ENCODE results near the gene PPIE. TPM values are rescaled to one million over a fixed set of nuclear protein-coding genes. Genes with fewer than 3 reads are reported as not detected.

The PPIE gene
- total RNA-seq, 5 donors from 2014 or later (not counting 1 experiment from before 2014, with no cell fraction given), result 50.8 to 72.6 (median 58.7) TPM

- POLR2A ChIA-PET, result interaction anchor here in 1 of 2 donors (0.6 kb wide), 1 partner anchor 9 kb away, joined by 13 read pairs; no protein-coding TSS in a partner anchor
- Histone ChIP-seq H3K4me3 (ENCODE audit: control insufficient read depth in 1 of 2, extremely low read depth in 1 of 2, low read length in 1 of 2) (no peak overlapping the region), H3K36me3 (ENCODE audit: control insufficient read depth in 2 of 2, extremely low read depth in 1 of 2, insufficient read depth in 1 of 2, low read length in 1 of 2) (no peaks in the 10 kb centered on the region), H3K9me3 (no peaks in the 10 kb centered on the region), H3K4me1 (ENCODE audit: control insufficient read depth in 1 of 2, extremely low read depth in 1 of 2, insufficient read depth in 2 of 2, low read length in 2 of 2) (no peaks in the 10 kb centered on the region), H3K27me3 (replicated peaks in 1 of 2; ENCODE audit: control insufficient read depth in 2 of 2, extremely low read depth in 1 of 2, insufficient read depth in 2 of 2, low read length in 1 of 2) (peaks cover 15 to 16% of the 10 kb centered on the region in 2 experiments), H3K27ac (ENCODE audit: low read length) (no peak overlapping the region)
- no peaks in the 10 kb centered on the region for H3K9me3 Mint-ChIP-seq
- peaks cover 35% of the 10 kb centered on the region in 2 donors for H3K27me3 Mint-ChIP-seq
- H3K4me1 Mint-ChIP-seq, result peaks cover 0 to 4% (median 2%) of the 10 kb centered on the region in 3 donors
- CTCF ChIA-PET, result interaction anchor here in 1 of 2 donors (0.9 kb wide), 1 partner anchor 116 kb away, joined by 8 read pairs; no protein-coding TSS in a partner anchor
- no peak for DNase-seq
- WGBS (ENCODE audit: insufficient coverage), result no CpG with 5 or more reads among the region's 2 CpGs
- no peak for ATAC-seq (replicated peaks in 1 of 4)
- H3K27ac Mint-ChIP-seq, result no peak overlapping the region
- H3K4me3 Mint-ChIP-seq, result no peak overlapping the region
- no peaks in the 10 kb centered on the region for H3K36me3 Mint-ChIP-seq
Measured at GRCh38 chr1:39722495-39722894, 16.2 kb upstream of the PPIE start.

DNA sequence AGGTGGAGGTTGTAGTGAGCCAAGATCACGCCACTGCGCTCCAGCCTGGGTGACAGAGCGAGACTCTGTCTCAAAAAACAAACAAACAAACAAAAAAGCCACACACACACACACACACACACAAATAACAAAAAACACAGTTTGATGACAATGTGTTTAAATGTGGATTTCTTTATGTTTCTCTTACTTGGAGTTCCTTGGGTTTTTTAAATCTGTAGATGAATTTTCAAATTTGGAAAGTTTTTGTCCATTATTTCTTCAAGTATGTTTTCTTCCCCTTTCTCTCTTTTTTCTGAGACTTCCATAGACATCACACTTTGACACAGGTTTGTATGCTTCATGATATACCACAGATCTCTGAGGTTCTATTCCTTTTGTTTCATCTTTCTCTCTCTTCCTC, 12.1 kb upstream of the PPIE start:
- no peaks in the 10 kb centered on the region for H3K9me3 Mint-ChIP-seq

GRCh38 chr1:39727221-39727931, 11.3 kb upstream of the PPIE start:
- Mint-ChIP-seq H3K27ac (no peak overlapping the region), H3K9me3 (no peaks in the 10 kb centered on the region), H3K4me3 (no peak overlapping the region), H3K27me3 (peaks cover 61% of the 10 kb centered on the region in 2 donors), H3K36me3 (no peaks in the 10 kb centered on the region), H3K4me1 (peaks cover 5 to 6% (median 5%) of the 10 kb centered on the region in 3 donors)
- DNase-seq (no peak), ATAC-seq (replicated peaks in 1 of 4) (no peak)
- H3K36me3 ChIP-seq (ENCODE audit: control insufficient read depth in 2 of 2, extremely low read depth in 1 of 2, insufficient read depth in 1 of 2, low read length in 1 of 2), result no peaks in the 10 kb centered on the region
- no peak overlapping the region for H3K27ac ChIP-seq (ENCODE audit: low read length)
- peaks cover 18 to 33% of the 10 kb centered on the region in 2 experiments for H3K27me3 ChIP-seq (replicated peaks in 1 of 2; ENCODE audit: control insufficient read depth in 2 of 2, extremely low read depth in 1 of 2, insufficient read depth in 2 of 2, low read length in 1 of 2)
- POLR2A ChIA-PET, result interaction anchor here in 1 of 2 donors (0.6 kb wide), 2 partner anchors 79 to 147 kb away, joined by 3 to 8 read pairs; no protein-coding TSS in a partner anchor
- no peaks in the 10 kb centered on the region for H3K4me1 ChIP-seq (ENCODE audit: control insufficient read depth in 1 of 2, extremely low read depth in 1 of 2, insufficient read depth in 2 of 2, low read length in 2 of 2)
- H3K4me3 ChIP-seq (ENCODE audit: control insufficient read depth in 1 of 2, extremely low read depth in 1 of 2, low read length in 1 of 2), result no peak overlapping the region
- WGBS (ENCODE audit: insufficient coverage), result 36% methylated on average over 5 of the region's 10 CpGs
- CTCF ChIA-PET, result interaction anchor here in 1 of 2 donors (1.0 kb wide), 1 partner anchor 70 kb away, joined by 3 read pairs; no protein-coding TSS in a partner anchor
- H3K9me3 ChIP-seq, result no peaks in the 10 kb centered on the region

More for the DNA sequence above, 12.1 kb upstream of the PPIE start:
- ChIA-PET POLR2A (no interaction called here), CTCF (interaction anchor here in 1 of 2 donors (1.0 kb wide), 1 partner anchor 69 kb away, joined by 3 read pairs; no protein-coding TSS in a partner anchor)
- H3K36me3 Mint-ChIP-seq, result no peaks in the 10 kb centered on the region
- H3K4me1 Mint-ChIP-seq, result peaks cover 5 to 6% (median 5%) of the 10 kb centered on the region in 3 donors
- no peak overlapping the region for H3K27ac Mint-ChIP-seq
- no peak overlapping the region for H3K4me3 Mint-ChIP-seq
- no peak overlapping the region for H3K27ac ChIP-seq (ENCODE audit: low read length)
- H3K36me3 ChIP-seq (ENCODE audit: control insufficient read depth in 2 of 2, extremely low read depth in 1 of 2, insufficient read depth in 1 of 2, low read length in 1 of 2), result no peaks in the 10 kb centered on the region
- no peak for DNase-seq
- WGBS (ENCODE audit: insufficient coverage), result no CpG with 5 or more reads among the region's 3 CpGs
- H3K27me3 ChIP-seq (replicated peaks in 1 of 2; ENCODE audit: control insufficient read depth in 2 of 2, extremely low read depth in 1 of 2, insufficient read depth in 2 of 2, low read length in 1 of 2), result peaks cover 22 to 31% of the 10 kb centered on the region in 2 experiments
- no peaks in the 10 kb centered on the region for H3K9me3 ChIP-seq
- H3K27me3 Mint-ChIP-seq, result peaks cover 59 to 64% of the 10 kb centered on the region in 2 donors
- no peaks in the 10 kb centered on the region for H3K4me1 ChIP-seq (ENCODE audit: control insufficient read depth in 1 of 2, extremely low read depth in 1 of 2, insufficient read depth in 2 of 2, low read length in 2 of 2)
- H3K4me3 ChIP-seq (ENCODE audit: control insufficient read depth in 1 of 2, extremely low read depth in 1 of 2, low read length in 1 of 2), result no peak overlapping the region
- ATAC-seq (replicated peaks in 1 of 4), result no peak

GRCh38 chr1:39727932-39728317, 10.8 kb upstream of the PPIE start:
- ChIA-PET CTCF (interaction anchor here in 1 of 2 donors (0.9 kb wide), 1 partner anchor 13 kb away, joined by 3 read pairs; no protein-coding TSS in a partner anchor), POLR2A (interaction anchor here in 1 of 2 donors (0.6 kb wide), 1 partner anchor 148 kb away, joined by 3 read pairs; no protein-coding TSS in a partner anchor)
- Histone ChIP-seq H3K27me3 (replicated peaks in 1 of 2; ENCODE audit: control insufficient read depth in 2 of 2, extremely low read depth in 1 of 2, insufficient read depth in 2 of 2, low read length in 1 of 2) (peaks cover 19 to 37% of the 10 kb centered on the region in 2 experiments), H3K36me3 (ENCODE audit: control insufficient read depth in 2 of 2, extremely low read depth in 1 of 2, insufficient read depth in 1 of 2, low read length in 1 of 2) (no peaks in the 10 kb centered on the region), H3K9me3 (no peaks in the 10 kb centered on the region), H3K4me3 (ENCODE audit: control insufficient read depth in 1 of 2, extremely low read depth in 1 of 2, low read length in 1 of 2) (no peak overlapping the region), H3K27ac (ENCODE audit: low read length) (no peak overlapping the region), H3K4me1 (ENCODE audit: control insufficient read depth in 1 of 2, extremely low read depth in 1 of 2, insufficient read depth in 2 of 2, low read length in 2 of 2) (no peaks in the 10 kb centered on the region)
- Mint-ChIP-seq H3K9me3 (no peaks in the 10 kb centered on the region), H3K27me3 (peaks cover 61 to 66% of the 10 kb centered on the region in 2 donors), H3K4me3 (no peak overlapping the region), H3K36me3 (no peaks in the 10 kb centered on the region), H3K4me1 (peaks cover 5 to 6% (median 5%) of the 10 kb centered on the region in 3 donors), H3K27ac (peak overlapping the region in 1 of 2 donors; percentile 23)
- WGBS (ENCODE audit: insufficient coverage), result 82% methylated on average over 7 of the region's 14 CpGs
- DNase-seq, result no peak
- ATAC-seq (replicated peaks in 1 of 4), result no peak

DNA sequence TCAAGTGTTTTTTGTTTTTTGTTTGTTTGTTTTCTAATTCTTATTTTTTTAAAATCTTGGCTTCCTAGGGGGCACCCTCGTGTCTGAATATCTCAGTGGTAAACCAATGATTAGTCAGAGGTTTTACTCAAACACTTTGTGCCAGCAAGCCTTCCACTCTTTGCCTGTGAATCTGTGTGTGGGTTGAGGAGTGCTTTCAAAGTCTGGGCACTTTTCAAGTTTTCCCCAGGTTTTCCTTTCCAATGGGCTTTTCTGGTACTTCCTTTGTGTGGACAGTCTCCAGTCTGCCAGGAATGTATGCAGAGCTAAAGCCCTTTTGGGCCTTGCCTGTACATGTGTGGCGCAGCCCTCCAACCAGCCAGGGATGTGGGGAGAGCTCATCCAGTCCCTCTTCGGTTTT, 9.7 kb upstream of the PPIE start:
- Mint-ChIP-seq H3K4me3 (no peak overlapping the region), H3K36me3 (no peaks in the 10 kb centered on the region), H3K4me1 (peaks cover 5 to 6% (median 5%) of the 10 kb centered on the region in 3 donors), H3K27me3 (peaks cover 68 to 75% of the 10 kb centered on the region in 2 donors), H3K27ac (peak overlapping the region in 1 of 2 donors; percentile 66), H3K9me3 (no peaks in the 10 kb centered on the region)
- WGBS (ENCODE audit: insufficient coverage), result 83% methylated on average over 2 of the region's 3 CpGs
- CTCF ChIA-PET, result interaction anchor here in 1 of 2 donors (0.9 kb wide), 1 partner anchor 12 kb away, joined by 3 read pairs; no protein-coding TSS in a partner anchor
- no peaks in the 10 kb centered on the region for H3K4me1 ChIP-seq (ENCODE audit: control insufficient read depth in 1 of 2, extremely low read depth in 1 of 2, insufficient read depth in 2 of 2, low read length in 2 of 2)
- no peak for ATAC-seq (replicated peaks in 1 of 4)
- peaks cover 28 to 44% of the 10 kb centered on the region in 2 experiments for H3K27me3 ChIP-seq (replicated peaks in 1 of 2; ENCODE audit: control insufficient read depth in 2 of 2, extremely low read depth in 1 of 2, insufficient read depth in 2 of 2, low read length in 1 of 2)
- H3K27ac ChIP-seq (ENCODE audit: low read length), result no peak overlapping the region
- POLR2A ChIA-PET, result interaction anchor here in 1 of 2 donors (0.6 kb wide), 1 partner anchor 9 kb away, joined by 3 read pairs; the partner anchor contains the start of gene PPIE
- no peak for DNase-seq
- no peaks in the 10 kb centered on the region for H3K36me3 ChIP-seq (ENCODE audit: control insufficient read depth in 2 of 2, extremely low read depth in 1 of 2, insufficient read depth in 1 of 2, low read length in 1 of 2)
- H3K9me3 ChIP-seq, result no peaks in the 10 kb centered on the region
- no peak overlapping the region for H3K4me3 ChIP-seq (ENCODE audit: control insufficient read depth in 1 of 2, extremely low read depth in 1 of 2, low read length in 1 of 2)

GRCh38 chr1:39729842-39730241, 8.8 kb upstream of the PPIE start:
- DNase-seq (no peak), ATAC-seq (replicated peaks in 1 of 4) (no peak)
- H3K27me3 ChIP-seq (replicated peaks in 1 of 2; ENCODE audit: control insufficient read depth in 2 of 2, extremely low read depth in 1 of 2, insufficient read depth in 2 of 2, low read length in 1 of 2), result peaks cover 28 to 48% of the 10 kb centered on the region in 2 experiments
- Mint-ChIP-seq H3K4me1 (peaks cover 5 to 6% (median 5%) of the 10 kb centered on the region in 3 donors), H3K4me3 (no peak overlapping the region), H3K27me3 (peaks cover 61 to 73% of the 10 kb centered on the region in 2 donors), H3K36me3 (no peaks in the 10 kb centered on the region), H3K9me3 (no peaks in the 10 kb centered on the region), H3K27ac (no peak overlapping the region)
- ChIA-PET CTCF (no interaction called here), POLR2A (interaction anchor here in 1 of 2 donors (0.6 kb wide), 1 partner anchor 9 kb away, joined by 3 read pairs; the partner anchor contains the start of gene PPIE)
- no peak overlapping the region for H3K27ac ChIP-seq (ENCODE audit: low read length)
- H3K4me3 ChIP-seq (ENCODE audit: control insufficient read depth in 1 of 2, extremely low read depth in 1 of 2, low read length in 1 of 2), result no peak overlapping the region
- 33% methylated on average over 2 of the region's 4 CpGs for WGBS (ENCODE audit: insufficient coverage)
- no peaks in the 10 kb centered on the region for H3K36me3 ChIP-seq (ENCODE audit: control insufficient read depth in 2 of 2, extremely low read depth in 1 of 2, insufficient read depth in 1 of 2, low read length in 1 of 2)
- no peaks in the 10 kb centered on the region for H3K9me3 ChIP-seq
- no peaks in the 10 kb centered on the region for H3K4me1 ChIP-seq (ENCODE audit: control insufficient read depth in 1 of 2, extremely low read depth in 1 of 2, insufficient read depth in 2 of 2, low read length in 2 of 2)

Data from T-cell (primary cell).